ENCODE data around the gene KRT4. TPM values are rescaled to one million over a fixed set of nuclear protein-coding genes. Genes with fewer than 3 reads are reported as not detected.
"Not testable (repeated sequence)": the region's sequence is repeated elsewhere in the genome, so short reads cannot be mapped to it uniquely, and the experiment has no call there.

Gene KRT4
- total RNA-seq, 2 donors from 2014 or later = not detected

DNA sequence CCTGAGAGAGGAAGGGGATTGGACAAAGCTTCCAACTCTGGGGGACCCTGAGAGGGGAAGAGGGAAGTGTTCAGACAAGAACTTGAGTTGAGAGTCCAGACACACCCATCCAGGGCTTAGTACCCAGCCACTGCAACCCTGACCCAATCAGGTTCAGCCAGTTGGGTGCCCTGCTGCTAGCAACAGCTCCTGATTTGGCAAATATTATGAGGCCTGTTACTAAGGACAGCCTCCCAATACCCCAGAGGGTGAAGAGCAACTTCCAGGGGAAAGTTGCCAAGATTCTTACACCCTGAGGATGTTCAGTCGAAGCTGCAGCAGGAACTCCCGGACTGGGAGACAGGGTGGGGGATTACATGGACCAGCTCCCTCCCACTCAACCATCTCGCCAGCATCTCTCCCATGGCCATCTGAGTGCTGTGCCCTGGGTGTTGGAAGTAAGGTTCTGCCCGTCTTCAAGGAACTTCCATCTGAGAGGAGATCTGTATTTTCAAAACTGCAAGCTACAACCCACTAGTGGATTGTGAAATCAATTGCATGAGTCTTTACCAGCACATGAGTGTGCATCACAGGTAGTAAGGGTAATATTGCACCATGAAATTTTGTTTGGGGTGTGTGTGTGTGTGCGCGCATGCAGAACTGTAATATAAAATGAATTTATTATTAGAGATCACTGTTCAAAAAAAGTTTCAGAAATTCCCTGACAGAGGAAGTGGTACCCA, 46.3 kb upstream of the KRT4 start:
- Histone ChIP-seq H3K4me3 (ENCODE audit: low read length) (no peak overlapping the region), H3K9ac (ENCODE audit: extremely low read depth, low read length, poor library complexity, severe bottlenecking) (no peak overlapping the region), H3K4me1 (ENCODE audit: control insufficient read depth, insufficient read depth, low read length) (no peaks in the 10 kb centered on the region), H3K36me3 (ENCODE audit: control insufficient read depth, insufficient read depth, low read length) (no peaks in the 10 kb centered on the region), H3K27me3 (ENCODE audit: control insufficient read depth, insufficient read depth, low read length, poor library complexity, severe bottlenecking) (no peaks in the 10 kb centered on the region), H3K27ac (ENCODE audit: low read depth, low read length) (no peak overlapping the region), H3K9me3 (ENCODE audit: control insufficient read depth, low read length) (no peaks in the 10 kb centered on the region)
- Mint-ChIP-seq H3K4me1 (no peaks in the 10 kb centered on the region), H3K27ac (no peak overlapping the region), H3K4me3 (no peak overlapping the region), H3K27me3 (ENCODE audit: insufficient read depth) (peaks cover 1% of the 10 kb centered on the region), H3K9me3 (peaks cover 5% of the 10 kb centered on the region), H3K36me3 (ENCODE audit: low read depth) (no peaks in the 10 kb centered on the region)
- peak; percentile 47 for DNase-seq
- WGBS, 2 experiments (ENCODE audit: insufficient coverage in 1 of 2, insufficient read length in 1 of 2) = 95 to 96% methylated on average over 4 of the region's 6 CpGs
- TF ChIP-seq, protein P1, sequence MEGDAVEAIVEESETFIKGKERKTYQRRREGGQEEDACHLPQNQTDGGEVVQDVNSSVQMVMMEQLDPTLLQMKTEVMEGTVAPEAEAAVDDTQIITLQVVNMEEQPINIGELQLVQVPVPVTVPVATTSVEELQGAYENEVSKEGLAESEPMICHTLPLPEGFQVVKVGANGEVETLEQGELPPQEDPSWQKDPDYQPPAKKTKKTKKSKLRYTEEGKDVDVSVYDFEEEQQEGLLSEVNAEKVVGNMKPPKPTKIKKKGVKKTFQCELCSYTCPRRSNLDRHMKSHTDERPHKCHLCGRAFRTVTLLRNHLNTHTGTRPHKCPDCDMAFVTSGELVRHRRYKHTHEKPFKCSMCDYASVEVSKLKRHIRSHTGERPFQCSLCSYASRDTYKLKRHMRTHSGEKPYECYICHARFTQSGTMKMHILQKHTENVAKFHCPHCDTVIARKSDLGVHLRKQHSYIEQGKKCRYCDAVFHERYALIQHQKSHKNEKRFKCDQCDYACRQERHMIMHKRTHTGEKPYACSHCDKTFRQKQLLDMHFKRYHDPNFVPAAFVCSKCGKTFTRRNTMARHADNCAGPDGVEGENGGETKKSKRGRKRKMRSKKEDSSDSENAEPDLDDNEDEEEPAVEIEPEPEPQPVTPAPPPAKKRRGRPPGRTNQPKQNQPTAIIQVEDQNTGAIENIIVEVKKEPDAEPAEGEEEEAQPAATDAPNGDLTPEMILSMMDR (conservative IDR thresholded peaks at IDR 0.05) = no peak

DNA sequence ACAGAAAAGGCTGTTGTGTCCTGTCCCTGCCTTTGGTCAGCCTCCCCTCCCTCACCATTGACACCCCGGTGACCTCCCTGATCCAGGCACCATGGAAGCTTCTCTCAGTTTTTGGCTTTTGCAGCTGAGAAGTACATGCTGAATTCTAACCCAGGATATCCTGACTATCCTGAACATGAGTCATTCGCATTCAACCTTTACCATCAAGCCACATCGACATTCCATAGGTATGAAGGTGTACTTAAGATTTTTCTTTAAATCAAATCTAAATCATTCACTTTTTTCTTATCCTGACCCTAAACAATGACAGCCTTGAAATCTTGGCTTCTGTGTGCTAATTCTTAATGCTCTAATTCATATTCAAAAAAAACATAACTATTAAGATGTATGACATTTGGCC, 43.6 kb upstream of the KRT4 start:
- no peaks in the 10 kb centered on the region for H3K36me3 Mint-ChIP-seq (ENCODE audit: low read depth)
- WGBS, 2 experiments (ENCODE audit: insufficient coverage in 1 of 2, insufficient read length in 1 of 2) = 95 to 100% methylated on average over 2 to 3 of the region's 3 CpGs
- H3K9ac ChIP-seq (ENCODE audit: extremely low read depth, low read length, poor library complexity, severe bottlenecking) = no peak overlapping the region

DNA sequence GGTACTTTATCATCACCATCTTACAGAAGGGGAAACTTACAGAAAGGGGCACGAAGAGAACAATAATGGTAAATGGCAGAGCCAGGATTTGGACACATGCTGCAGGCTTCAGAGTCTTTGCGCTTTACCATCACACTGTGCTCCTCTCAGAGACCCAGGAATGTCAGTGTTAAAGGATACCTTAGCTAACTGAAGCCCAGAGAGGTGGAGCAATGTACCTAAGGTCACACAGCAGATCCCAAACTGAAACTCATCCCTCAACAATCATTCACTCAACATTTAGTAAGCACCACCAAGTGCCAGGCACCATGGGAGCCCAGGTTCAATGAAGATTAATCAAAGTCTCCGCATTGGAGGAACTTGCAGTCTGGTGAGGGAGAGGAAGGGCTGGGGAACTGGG, 42.9 kb upstream of the KRT4 start:
- no peak overlapping the region for H3K4me3 ChIP-seq (ENCODE audit: low read length)
- Mint-ChIP-seq H3K4me3 (no peak overlapping the region), H3K36me3 (ENCODE audit: low read depth) (no peaks in the 10 kb centered on the region), H3K4me1 (no peaks in the 10 kb centered on the region), H3K27ac (no peak overlapping the region), H3K9me3 (peaks cover 5% of the 10 kb centered on the region), H3K27me3 (ENCODE audit: insufficient read depth) (peaks cover 14% of the 10 kb centered on the region)
- H3K9me3 ChIP-seq (ENCODE audit: control insufficient read depth, low read length) = no peaks in the 10 kb centered on the region
- WGBS, 2 experiments (ENCODE audit: insufficient coverage in 1 of 2, insufficient read length in 1 of 2) = 89 to 94% methylated on average over 2 to 3 of the region's 3 CpGs
- no peak for DNase-seq
- H3K27me3 ChIP-seq (ENCODE audit: control insufficient read depth, insufficient read depth, low read length, poor library complexity, severe bottlenecking) = no peaks in the 10 kb centered on the region
- no peaks in the 10 kb centered on the region for H3K36me3 ChIP-seq (ENCODE audit: control insufficient read depth, insufficient read depth, low read length)
- no peak overlapping the region for H3K9ac ChIP-seq (ENCODE audit: extremely low read depth, low read length, poor library complexity, severe bottlenecking)
- no peaks in the 10 kb centered on the region for H3K4me1 ChIP-seq (ENCODE audit: control insufficient read depth, insufficient read depth, low read length)
- H3K27ac ChIP-seq (ENCODE audit: low read depth, low read length) = no peak overlapping the region
- TF ChIP-seq, protein P1 (conservative IDR thresholded peaks at IDR 0.05) = no peak

More for the DNA sequence above, 43.6 kb upstream of the KRT4 start:
- TF ChIP-seq, protein P1 (conservative IDR thresholded peaks at IDR 0.05) = no peak
- Mint-ChIP-seq H3K4me1 (no peaks in the 10 kb centered on the region), H3K27ac (no peak overlapping the region), H3K4me3 (no peak overlapping the region), H3K9me3 (peaks cover 5% of the 10 kb centered on the region), H3K27me3 (ENCODE audit: insufficient read depth) (peaks cover 11% of the 10 kb centered on the region)
- no peaks in the 10 kb centered on the region for H3K27me3 ChIP-seq (ENCODE audit: control insufficient read depth, insufficient read depth, low read length, poor library complexity, severe bottlenecking)
- H3K36me3 ChIP-seq (ENCODE audit: control insufficient read depth, insufficient read depth, low read length) = no peaks in the 10 kb centered on the region
- no peaks in the 10 kb centered on the region for H3K4me1 ChIP-seq (ENCODE audit: control insufficient read depth, insufficient read depth, low read length)
- H3K9me3 ChIP-seq (ENCODE audit: control insufficient read depth, low read length) = no peaks in the 10 kb centered on the region
- no peak overlapping the region for H3K27ac ChIP-seq (ENCODE audit: low read depth, low read length)
- no peak for DNase-seq
- no peak overlapping the region for H3K4me3 ChIP-seq (ENCODE audit: low read length)

DNA sequence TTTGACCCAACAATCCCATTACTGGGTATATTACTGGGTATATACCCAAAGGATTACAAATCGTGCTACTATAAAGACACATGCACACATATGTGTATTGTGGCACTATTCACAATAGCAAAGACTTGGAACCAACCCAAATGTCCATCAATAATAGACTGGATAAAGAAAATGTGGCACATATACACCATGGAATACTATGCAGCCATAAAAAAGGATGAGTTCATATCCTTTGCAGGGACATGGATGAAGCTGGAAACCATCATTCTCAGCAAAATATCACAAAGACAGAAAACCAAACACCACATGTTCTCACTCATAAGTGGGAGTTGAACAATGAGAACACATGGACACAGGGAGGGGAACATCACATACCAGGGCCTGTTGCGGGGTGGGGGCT, 42.2 kb upstream of the KRT4 start:
- DNase-seq; H3K9me3 Mint-ChIP-seq; H3K36me3 Mint-ChIP-seq (ENCODE audit: low read depth); H3K9me3 ChIP-seq (ENCODE audit: control insufficient read depth, low read length); H3K27ac ChIP-seq (ENCODE audit: low read depth, low read length); H3K36me3 ChIP-seq (ENCODE audit: control insufficient read depth, insufficient read depth, low read length); H3K27ac Mint-ChIP-seq; H3K4me3 Mint-ChIP-seq; H3K27me3 ChIP-seq (ENCODE audit: control insufficient read depth, insufficient read depth, low read length, poor library complexity, severe bottlenecking); H3K4me1 ChIP-seq (ENCODE audit: control insufficient read depth, insufficient read depth, low read length); H3K4me3 ChIP-seq (ENCODE audit: low read length); H3K9ac ChIP-seq (ENCODE audit: extremely low read depth, low read length, poor library complexity, severe bottlenecking); H3K4me1 Mint-ChIP-seq: not testable (repeated sequence)
- H3K27me3 Mint-ChIP-seq (ENCODE audit: insufficient read depth) = peaks cover 14% of the 10 kb centered on the region
- 94% methylated on average over 2 of the region's 2 CpGs; no CpG with 5 or more reads in 1 of the 2 experiments for WGBS, 2 experiments (ENCODE audit: insufficient coverage in 1 of 2, insufficient read length in 1 of 2)
